ENCODE measurements around the gene IMPA2.

- TF ChIP-seq EZH2 (IDR thresholded peaks at IDR 0.05; ENCODE audit: insufficient read depth, poor library complexity, severe bottlenecking) (no peak), EZH2phosphoT487 (IDR thresholded peaks at IDR 0.05; ENCODE audit: insufficient read depth, low read depth) (no peak)
These were observed 23.7 kb upstream of the IMPA2 start for GRCh38 chr18:11957636-11958035.
